Activated CD4-positive, alpha-beta T cell treated with anti-CD3 and anti-CD28 coated beads, Interleukin-2, amount 50 U/mL, for 4 hours (primary cell): ENCODE data around the gene THTPA.
"Not testable (repeated sequence)": the region's sequence is repeated elsewhere in the genome, so short reads cannot be mapped to it uniquely, and the experiment has no call there.

Source experiments
- DNase-seq, 2 experiments: peaks; one replicate each; pipeline ENCODE4 v3.0.0-alpha.2; 2020

Gene THTPA

DNA sequence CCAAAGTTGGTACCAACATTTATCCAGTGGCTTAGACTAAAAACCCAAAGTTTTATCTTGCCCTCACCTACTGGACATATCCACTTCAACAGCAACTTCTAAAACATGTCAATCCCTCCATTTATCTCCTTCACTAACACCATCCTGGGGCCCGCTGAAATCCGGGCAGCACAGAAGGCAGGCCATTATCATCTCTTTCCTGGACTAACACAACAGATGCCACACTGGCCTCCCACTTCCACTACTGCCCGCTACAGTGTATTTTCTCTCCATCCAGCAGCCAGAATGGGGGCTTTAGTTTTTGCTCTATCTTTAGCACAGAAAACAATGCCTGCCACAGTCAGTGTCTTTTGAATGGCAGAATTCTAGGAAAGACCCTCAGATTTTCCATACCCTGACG is 20.1 kb upstream of the THTPA start:
- no peak for DNase-seq

DNA sequence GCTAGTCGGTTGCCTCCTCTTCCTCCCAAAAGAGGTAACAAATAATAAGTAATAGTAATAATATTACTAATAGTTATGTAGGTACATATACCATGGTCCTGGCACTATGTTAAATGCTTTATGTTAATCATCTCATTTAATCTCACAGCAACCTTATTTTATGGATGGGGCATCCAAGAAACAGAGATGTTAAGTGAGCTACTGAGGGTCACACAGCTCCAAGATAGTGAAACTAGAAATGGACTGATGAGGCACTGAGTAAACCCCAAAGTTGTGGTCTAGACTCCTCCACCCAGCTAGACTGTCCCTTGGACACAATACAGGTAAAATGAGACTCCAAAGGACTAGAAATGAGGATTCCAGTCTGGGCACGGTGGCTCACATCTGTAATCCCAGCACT is 19.6 kb upstream of the THTPA start:
- DNase-seq = no peak

DNA sequence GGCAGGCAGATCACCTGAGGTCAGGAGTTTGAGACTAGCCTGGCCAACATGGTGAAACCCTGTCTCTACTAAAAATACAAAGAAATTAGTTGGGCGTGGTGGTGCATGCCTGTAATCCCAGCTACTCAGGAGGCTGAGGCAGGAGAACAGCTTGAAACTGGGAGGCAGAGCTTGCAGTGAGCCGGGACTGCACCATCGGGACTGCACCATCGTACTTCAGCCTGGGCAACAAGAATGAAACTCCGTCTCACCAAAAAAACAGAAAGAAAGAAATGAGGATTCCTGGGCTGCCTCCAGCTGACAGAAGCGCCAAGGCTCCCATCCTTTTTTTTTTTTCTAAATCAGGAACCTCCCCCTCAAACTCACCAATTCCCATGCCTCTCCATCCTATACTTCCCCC is 19.2 kb upstream of the THTPA start:
- not testable (repeated sequence) for DNase-seq

DNA sequence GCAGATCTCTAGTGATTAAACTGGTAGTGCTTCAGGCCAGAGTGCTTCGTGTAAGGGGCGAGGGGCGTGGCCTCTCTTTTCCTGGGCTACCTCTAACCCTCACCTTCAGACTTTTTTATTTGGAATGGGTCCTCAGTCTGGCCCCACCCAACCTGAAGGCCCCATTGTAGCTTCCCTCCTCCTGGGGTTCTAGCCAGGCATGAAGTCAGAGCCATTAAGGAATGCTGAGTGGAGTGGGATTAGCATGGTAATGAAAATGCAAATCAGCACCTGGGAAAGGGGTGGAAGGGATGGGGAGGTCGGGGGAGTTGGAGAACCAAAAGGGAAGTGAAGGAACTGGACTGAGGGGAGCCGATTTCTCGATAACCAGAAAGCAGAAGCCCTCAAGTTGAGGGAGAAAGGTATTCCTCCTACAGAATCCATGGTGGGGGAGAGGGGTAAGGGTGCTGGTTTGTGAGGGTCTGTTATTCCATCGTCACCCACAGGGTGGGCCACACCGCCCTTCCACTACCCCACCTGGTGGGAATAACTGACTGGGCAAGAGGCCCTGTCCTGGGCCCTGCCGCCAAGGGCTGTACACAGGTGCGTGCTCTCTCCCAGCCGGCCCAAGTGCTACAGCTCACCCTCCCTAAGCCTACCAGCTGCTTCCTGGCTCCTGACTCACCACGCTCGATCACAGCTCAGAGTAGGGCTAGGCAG is 18.6 kb upstream of the THTPA start:
- DNase-seq = no peak

DNA sequence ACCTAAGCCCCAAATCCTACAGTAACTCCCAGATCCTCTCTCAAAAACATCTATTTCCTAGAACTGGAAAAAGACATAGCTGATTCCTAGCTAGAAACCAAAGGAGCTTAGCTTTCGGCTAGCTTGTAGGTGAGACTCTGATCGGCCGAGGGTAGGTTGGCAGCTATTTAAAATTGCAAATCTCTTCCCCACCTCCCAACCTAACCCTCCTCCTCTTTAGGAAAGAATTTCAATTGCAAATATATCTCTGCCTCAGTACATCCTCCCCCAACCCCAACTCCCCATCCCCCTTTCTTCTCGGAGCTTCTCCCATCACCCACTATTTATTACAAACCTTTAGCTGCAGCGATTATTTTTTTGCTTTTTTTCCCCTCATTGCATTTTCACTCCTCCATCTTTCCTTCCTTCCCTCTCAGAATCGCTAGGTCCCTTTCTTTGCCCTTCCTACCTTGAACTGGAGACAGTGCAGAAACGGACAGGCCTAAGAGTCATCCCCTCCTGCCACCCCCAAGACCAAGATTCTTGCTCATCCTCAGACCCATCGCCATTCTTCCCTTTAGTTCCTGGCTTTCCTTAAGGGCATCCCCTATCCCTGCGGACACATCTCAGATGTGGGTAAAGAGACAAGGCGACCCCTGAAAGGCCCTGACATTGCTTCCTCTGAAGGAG is 17.9 kb upstream of the THTPA start:
- DNase-seq = no peak

DNA sequence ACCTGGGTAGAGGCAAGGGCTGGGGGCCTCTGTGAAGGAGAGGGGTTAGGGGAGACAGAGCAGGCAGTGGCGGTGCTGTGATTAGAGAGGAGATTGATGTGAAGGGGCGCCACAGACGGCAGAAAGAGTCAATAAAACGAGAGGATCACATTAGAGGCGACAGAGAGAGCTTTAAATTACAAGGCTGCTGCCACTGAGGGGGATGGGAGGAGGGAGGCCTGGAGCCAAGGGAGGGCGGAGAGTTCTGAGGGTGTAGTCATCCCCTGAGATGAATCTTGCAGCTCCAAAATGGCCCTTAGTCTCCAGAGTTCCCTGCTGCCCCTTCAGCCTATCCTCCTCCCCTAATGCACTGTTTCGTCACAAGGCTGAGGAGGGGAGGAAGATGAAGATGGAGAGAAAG is 17.3 kb upstream of the THTPA start:
- no peak for DNase-seq

DNA sequence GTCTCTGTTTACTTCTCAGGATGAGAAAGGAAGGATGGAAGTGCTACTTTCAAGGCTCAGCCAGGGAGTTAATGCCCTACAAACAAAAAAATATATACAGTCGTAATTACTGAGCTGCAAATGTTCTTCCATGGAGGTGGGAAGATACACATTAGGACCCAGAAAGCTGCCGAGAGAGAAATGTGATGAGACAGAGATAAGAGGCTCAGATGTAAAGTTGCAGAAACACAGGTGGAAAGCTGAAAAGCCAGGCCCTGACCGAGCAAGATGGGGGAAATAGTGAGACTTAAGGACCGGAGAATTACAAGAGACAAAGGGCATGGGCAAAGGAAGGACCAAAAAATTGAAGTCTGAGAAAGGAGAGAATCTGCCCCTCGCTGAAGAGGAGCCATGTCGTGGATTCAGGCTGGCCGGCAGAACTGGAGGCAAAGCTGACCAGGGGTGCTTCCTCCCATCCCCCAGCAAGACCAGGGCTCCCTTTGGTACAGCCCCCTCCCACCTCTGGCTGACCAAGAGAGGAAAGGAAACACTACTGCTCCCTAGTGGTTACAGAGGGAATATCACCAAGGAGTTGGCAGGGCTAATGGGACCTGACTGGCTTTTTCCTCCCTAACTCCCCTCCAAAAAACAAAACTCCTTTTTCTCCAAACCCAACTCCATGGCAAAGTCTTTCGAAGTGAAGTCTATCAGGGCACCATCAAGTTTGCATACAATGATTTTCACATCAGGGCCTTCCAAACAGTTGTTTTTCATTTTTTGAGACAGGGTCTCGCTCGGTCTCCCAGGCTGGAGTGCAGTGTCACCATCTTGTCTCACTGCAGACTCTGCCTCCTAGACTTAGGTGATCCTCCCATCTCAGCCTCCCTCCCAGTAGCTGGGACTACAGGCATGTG is 16.6 kb upstream of the THTPA start:
- DNase-seq = no peak

DNA sequence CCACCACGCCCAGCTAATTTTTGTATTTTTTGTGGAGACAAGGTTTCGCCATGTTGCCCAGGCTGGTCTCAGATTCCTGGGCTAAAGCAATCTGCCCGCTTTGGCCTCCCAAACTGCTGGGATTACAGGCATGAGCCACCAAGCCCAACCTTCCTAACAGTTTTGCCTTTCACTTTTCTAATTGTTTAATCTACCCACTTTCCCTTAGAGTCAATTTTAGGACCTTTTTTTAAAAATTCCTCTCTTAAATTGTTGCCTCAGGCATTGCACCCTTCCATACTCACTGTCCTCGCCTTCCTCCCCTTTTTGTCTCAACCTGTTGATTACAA is 16.0 kb upstream of the THTPA start:
- DNase-seq = no peak

DNA sequence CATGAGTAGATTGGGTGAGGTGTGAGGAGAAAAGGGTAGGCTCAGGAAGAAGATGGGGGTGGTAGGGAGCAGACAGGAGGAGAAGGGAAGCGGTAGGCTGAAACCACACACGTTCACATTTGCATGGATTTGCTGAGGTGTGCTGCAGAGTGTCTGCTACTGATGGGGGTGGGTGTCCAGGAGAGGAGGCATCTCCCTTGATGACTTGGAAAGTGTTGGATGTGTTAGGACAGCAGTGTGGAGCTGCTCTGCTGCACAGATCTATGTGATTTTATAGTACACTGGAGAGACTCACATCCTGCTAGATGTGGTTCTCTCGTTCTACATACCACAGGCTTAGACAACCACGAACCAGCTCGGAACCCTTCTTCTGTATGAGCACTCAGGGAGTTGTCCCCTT is 13.8 kb upstream of the THTPA start:
- no peak for DNase-seq

DNA sequence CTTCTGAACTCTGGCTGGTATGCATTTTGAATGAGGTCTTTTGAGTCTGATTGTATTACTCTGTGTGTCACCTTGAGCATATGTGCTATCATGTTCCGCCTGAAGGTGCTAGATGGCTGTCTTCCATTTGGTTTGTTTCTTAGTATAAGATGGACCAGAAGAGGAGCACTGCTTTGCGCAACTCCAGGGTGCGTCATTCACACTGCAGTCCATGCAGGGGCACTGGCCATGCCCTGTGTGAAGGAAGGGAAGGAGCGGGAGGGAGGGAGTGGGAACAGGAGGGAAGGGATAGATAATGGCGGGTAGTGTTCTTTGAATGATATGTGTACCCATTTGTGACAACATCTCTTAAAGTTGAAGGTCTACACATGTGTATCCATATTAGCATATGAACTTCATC is 12.7 kb upstream of the THTPA start:
- DNase-seq = no peak

DNA sequence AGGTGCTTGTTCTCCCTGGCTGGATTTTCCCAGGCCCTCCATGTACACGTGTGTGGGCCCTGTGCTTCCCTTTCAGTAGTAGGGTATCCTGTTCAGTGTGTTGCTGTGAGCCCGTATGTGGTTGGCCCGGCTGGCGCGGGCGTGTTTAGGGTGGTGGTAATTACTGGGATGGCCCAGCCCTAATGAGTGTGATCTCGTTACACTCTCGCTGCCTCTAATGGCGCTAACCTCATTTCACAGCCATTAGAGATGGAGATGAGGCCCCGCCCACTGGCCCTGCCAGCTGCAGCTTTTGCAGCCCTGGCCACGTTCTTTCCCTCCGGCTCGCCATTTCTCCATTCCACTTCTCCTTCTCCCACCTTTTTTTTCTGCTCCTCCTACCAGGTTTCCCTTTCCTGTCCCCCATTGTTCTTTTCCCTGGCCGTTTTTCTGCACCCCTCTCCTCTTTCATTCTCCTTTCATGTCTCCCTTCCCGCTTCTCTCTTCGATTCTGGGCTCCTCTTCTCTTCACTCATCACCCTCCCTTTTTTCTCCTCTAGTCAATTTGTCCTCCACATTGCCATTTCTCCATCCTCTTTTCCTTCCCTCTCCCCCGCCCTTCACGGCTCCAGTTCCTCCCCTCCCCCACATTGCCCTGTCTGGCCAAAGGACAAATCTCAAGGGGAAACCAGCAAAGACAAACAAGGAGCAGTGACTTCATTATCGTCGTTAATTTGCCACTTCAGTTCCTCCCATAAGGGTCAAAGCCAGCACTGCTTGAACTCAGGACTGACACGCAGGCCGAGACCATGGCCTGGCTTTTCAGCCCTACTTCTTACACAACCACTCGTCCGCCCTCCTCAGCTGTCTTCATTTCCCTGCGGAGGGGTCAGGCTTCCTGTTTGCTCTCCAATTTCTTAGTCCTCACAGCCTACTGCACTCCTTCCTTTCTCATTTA is 11.3 kb upstream of the THTPA start:
- DNase-seq = no peak

DNA sequence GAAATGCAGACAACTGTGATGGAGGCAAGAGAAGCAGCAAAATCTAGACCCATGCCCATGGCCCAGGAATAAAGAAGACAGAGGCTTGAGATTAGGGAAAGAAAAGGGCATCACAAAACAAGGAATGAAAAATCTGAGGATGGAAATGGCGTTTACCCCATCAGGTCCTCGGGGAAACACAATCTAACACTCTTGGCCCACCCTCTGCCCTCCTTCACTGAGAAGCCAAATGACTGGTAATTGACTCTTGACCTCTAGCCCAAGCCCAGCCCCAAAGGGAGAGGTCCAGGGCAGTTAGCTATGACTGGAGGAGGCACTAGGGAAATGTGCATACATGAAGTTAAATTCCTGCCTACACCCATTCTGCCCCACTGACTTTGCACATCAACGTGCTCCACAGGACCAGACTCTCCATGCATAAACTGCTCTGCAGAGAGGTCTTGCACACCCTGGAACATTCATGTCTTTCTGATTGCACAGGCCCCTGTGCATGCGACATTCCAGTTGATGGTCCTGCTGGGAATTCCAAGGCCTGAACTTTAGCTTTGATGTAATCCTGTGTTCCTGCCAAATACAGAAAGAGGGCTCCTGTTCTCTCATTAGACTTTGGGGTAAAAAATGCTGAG is 10.2 kb upstream of the THTPA start:
- DNase-seq = no peak

DNA sequence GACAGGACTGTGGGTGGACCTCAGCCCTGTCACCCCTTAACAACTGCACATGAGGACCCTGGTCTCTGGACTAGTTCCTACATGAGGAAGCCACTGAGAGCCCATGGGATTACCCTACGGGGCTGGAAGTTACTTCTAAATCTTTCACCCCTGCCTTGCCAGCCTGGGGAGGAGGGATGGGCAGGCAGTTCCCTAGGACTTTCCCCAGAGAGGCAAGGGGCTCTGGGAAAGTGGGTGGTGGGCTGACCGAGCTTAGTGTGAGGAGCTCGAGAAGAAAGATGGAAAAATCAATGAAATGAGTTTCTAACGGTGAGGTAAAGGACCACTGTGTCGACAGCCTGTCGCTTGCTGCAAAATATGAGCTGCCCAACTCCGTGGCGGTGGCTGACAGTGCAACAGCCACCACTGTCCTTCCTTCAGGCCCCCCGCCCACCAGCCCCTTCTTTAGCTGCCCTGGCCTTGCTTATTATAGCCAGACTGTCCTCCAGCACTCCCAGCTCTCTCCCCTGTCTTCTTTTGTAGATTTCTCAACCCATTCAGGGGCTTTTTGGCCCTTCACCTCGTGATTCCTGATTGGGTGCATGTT is 9.5 kb upstream of the THTPA start:
- DNase-seq = no peak

DNA sequence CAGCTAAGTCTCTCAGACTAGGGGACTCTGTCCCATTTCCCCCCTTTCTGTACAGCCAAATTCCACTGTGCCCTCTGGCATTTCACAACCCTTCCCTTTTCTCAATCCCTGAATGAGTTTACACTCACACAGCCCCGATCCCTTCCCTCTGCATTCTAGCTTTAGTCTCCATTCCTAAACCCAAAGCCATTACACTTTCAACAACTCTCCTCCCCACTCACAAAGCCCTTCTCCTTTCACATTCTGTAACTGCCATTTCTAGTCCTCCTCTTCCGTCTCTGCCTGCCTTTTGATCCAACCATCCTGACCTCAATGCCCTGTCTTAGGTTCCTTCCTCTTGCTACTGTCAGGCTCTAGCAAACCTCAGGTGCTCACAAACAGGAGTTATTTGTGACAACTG is 8.1 kb upstream of the THTPA start:
- no peak for DNase-seq

DNA sequence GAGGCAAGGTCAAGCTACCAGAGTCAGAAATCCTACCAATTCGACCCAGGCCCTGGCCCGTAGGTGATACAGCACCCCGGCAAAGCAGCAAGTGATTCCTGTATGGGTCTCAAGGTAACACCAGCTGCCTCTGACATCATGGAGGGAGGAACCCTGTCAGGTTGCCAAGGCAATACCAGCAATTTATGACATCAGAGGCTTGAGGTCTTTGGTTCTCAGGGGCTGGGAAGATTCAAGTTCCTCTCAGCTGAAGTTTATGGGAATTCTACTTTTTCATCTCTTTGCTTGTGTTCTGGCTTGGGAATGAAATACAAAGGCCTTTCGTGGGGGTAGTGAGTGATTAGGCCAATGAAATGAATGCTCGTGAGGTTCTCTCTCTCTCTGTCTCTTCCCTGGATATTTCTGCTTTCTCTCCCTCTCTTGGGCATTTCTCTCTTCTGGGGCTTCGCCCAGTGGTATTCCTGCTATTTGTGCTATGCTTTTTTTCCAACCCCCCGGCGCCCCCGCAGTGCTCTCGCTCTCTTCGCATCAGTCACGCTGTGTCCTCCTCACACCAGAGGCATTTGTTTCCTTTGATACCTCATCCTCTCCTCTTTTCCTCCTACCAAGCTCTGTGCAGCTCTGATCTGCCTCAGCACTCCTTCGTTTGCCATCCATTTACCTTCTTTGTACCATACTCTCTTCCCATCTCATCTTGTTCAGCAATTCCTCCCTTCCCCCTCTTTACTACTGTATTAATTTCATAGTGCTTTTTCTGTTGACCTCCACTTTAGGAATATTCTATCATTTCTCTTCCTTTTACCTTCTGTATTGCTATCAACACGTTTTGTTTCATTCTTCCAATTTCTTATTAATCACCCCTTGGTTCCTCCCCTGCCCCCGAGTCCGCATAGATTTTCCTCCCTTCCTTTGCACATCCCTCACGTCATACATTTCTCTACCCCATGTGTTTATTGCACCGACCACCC is 7.4 kb upstream of the THTPA start:
- DNase-seq = no peak

DNA sequence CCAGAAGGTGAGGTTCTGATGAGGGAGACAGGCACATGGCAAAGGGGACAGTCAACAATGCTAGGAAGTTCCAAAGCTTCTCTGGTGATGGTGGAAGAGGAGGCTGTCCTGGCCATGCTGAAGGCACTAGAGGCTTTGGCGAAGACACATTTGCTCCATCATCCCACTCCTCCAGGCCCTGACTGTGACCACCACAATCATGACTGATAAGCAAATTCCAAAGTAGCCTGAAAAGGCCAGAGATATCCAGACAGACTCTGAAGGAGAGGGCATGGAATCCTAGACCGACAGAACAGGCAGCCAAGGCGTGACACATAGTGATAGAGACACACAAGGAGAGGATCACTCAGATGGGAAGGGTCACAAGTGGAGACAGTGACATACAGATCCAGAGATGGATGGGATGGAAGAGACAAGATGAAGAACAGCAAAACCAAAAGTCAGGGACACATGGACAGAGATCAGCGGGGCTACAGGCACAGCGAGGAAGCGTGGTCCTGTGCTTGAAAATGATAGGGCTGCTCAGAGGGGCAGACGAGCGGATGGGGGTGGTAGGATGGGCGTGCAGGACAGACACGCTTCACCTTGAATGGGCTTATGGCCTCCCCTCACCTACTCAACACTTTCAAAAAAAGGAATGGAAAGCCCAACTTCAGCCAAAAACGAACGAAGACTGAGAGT is 5.8 kb upstream of the THTPA start:
- DNase-seq = no peak

DNA sequence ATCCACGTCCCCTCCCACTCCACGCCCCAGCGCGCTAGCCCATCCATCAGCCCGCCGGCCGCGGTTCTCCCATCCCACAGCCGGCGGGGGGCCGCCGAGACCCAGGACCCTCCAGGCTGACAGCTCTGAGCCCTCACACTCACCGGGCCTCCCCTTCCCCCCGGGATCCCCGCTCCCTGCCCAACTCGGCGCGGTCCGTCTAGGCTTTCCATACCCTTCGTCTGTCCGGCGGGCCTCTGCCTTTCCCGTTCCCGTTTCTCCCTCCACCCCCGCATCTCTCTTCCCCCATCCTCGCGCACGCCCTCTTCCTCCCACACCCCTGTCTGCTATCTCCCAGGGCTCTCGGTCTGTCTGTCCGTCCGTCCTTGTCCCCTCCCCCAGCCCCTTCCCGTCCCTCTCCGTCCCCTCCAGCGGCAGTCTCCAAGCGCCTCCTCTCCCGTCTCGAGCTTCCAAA is 5.2 kb upstream of the THTPA start:
- no peak for DNase-seq

DNA sequence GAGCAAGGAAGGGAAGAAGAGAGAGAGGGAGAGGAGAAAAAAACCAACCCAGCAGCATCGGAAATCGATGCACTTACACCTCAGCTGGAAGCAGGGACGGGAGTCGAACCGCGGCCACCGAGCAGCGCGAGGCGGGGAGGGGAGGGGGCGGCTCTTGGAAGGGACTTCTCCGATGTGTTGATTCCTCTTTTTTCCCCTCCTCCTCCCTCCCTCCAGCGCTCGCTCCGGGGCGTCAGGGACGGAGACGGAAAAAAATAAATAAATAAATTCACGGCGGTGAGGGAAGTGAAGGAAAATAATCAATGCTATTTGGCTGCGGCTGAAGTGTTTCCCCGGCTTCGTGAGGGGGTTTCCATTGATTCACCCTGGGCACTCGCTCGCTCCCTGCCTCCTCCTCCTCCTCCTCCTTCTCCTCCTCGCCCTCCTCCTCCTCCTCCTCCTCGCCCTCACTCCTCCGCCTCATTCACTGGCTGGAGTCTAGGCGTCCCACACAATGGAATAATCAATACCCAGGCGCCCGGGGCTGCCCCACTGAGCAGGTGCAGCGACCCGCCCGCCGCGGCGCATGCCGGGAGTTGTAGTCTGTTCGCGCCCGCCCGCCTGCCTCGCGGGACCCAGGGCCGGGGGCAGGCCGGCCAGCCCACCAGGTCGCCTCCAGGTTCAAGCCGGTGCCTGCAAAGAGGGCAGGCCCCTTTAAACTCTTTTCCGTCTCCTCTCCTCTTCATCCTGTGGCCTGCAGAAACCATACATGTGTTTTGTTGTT is 4.6 kb upstream of the THTPA start, which contains the start of gene ZFHX2:
Gene ZFHX2, minus strand, starts transcription at position 500 of the 763 bp plus-strand sequence. CDS start 16,440 bp downstream, outside the sequence.
- peak; percentile 82 to 87 for DNase-seq

DNA sequence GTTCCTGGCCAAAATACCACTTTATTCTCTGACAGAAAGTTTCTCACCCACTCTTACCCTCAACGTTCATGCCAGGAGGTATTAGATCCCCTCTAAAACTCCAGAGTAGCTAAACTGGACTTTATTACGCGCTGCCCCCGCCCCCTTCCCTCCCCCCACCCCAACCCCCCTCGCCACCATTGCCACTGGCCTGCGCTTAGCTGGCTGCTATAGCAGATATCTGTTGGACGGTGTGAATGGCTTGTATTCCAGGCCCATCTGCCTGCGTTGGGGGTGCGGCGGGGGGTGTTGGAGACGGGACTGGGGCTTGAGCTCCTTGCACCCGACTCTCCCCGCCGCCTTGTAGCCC is 564 bp upstream of the THTPA start:
- no peak for DNase-seq
